Activated CD4-positive, alpha-beta T cell treated with anti-CD3 and anti-CD28 coated beads, Interleukin-2, amount 10 ng/mL, durations not matched to agents 7 days and 5 days (primary cell): ENCODE measurements around the gene ADORA2A. TPM values are rescaled to one million over a fixed set of nuclear protein-coding genes. Genes with fewer than 3 reads are reported as not detected.

Source experiments
- CTCF ChIA-PET: fragments of 350-600 bp; sonication (Branson Sonifier 250); formaldehyde crosslinking; loops from one replicate; lab custom pipeline; 2021; ENCODE audit warnings: antibody characterized with exemption; lab: Charles Lee
- POLR2A ChIA-PET: fragments of 350-600 bp; sonication (Branson Sonifier 250); formaldehyde crosslinking; loops from one replicate; lab custom pipeline; 2021; ENCODE audit warnings: antibody characterized with exemption; lab: Charles Lee
- DNase-seq: peaks from one replicate; pipeline ENCODE4 v3.0.0-alpha.2; 2020
- H3K27ac Mint-ChIP-seq: one replicate; pipeline ENCODE4 v1.8.0; 2021; ENCODE audit warnings: mild to moderate bottlenecking, moderate library complexity, mixed read lengths
- H3K27me3 Mint-ChIP-seq: one replicate; pipeline ENCODE4 v1.8.0; 2021; ENCODE audit warnings: mixed read lengths
- H3K36me3 Mint-ChIP-seq: one replicate; pipeline ENCODE4 v1.8.0; 2021; ENCODE audit warnings: low read depth, mixed read lengths
- H3K4me1 Mint-ChIP-seq: one replicate; pipeline ENCODE4 v1.8.0; 2021; ENCODE audit warnings: mixed read lengths
- H3K4me3 Mint-ChIP-seq: one replicate; pipeline ENCODE4 v1.8.0; 2021; ENCODE audit warnings: mild to moderate bottlenecking, moderate library complexity, mixed read lengths
- H3K9me3 Mint-ChIP-seq: one replicate; pipeline ENCODE4 v1.8.0; 2021; ENCODE audit warnings: mixed read lengths
- total RNA-seq, 2 experiments: library from RNA; stranded (reverse); gene quantifications; one replicate each; pipeline ENCODE4 v1.2.3, GENCODE V29; 2021

ADORA2A gene
- total RNA-seq, 2 experiments from 2014 or later, result 25.3 to 29.0 TPM

GRCh38 chr22:24414984-24415945 is 12.1 kb upstream of the ADORA2A start:
- H3K4me1 Mint-ChIP-seq, result peaks cover 5% of the 10 kb centered on the region
- DNase-seq, result no peak
- CTCF ChIA-PET, result interaction anchor here (0.7 to 2.0 kb wide), 3 partner anchors 9 to 33 kb away, joined by 3 to 5 read pairs (median 3); no protein-coding TSS in a partner anchor
- no peaks in the 10 kb centered on the region for H3K9me3 Mint-ChIP-seq
- peaks cover 2% of the 10 kb centered on the region for H3K36me3 Mint-ChIP-seq
- no peak overlapping the region for H3K4me3 Mint-ChIP-seq
- no peaks in the 10 kb centered on the region for H3K27me3 Mint-ChIP-seq
- no peak overlapping the region for H3K27ac Mint-ChIP-seq
- POLR2A ChIA-PET, result no interaction called here

GRCh38 chr22:24416095-24416494 is 11.3 kb upstream of the ADORA2A start:
- Mint-ChIP-seq H3K4me1 (no peaks in the 10 kb centered on the region), H3K4me3 (no peak overlapping the region), H3K27me3 (no peaks in the 10 kb centered on the region), H3K27ac (no peak overlapping the region), H3K36me3 (peaks cover 2% of the 10 kb centered on the region), H3K9me3 (no peaks in the 10 kb centered on the region)
- ChIA-PET POLR2A (no interaction called here), CTCF (interaction anchor here (0.7 to 2.0 kb wide), 4 partner anchors 8 to 32 kb away, joined by 3 to 5 read pairs (median 3); no protein-coding TSS in a partner anchor)
- DNase-seq, result no peak

DNA sequence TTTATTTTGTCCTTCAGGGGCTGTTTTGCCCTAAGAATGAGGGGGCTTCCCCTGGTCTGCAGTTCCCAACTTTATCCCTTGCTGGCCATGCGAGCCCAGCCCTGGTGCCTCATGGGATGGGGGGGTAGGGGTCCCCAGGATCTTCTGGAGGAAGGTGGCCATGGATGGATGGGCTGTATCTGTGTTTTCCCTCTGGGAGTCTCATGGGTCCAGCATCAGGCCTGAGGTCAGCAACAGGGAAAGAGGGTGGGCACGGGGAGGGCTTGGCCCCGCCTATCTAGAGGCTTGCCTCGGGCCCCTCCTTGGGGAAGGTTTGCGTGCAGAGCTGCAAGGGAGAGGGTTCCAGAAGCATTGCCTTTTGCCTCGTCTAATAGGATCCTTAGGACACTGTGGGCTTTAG is 10.8 kb upstream of the ADORA2A start:
- Mint-ChIP-seq H3K4me3 (no peak overlapping the region), H3K4me1 (peaks cover 5% of the 10 kb centered on the region), H3K27me3 (no peaks in the 10 kb centered on the region), H3K9me3 (no peaks in the 10 kb centered on the region), H3K36me3 (peaks cover 2% of the 10 kb centered on the region), H3K27ac (no peak overlapping the region)
- CTCF ChIA-PET, result interaction anchor here (1.1 to 1.6 kb wide), 3 partner anchors 15 to 39 kb away, joined by 3 read pairs; no protein-coding TSS in a partner anchor
- POLR2A ChIA-PET, result no interaction called here
- no peak for DNase-seq

DNA sequence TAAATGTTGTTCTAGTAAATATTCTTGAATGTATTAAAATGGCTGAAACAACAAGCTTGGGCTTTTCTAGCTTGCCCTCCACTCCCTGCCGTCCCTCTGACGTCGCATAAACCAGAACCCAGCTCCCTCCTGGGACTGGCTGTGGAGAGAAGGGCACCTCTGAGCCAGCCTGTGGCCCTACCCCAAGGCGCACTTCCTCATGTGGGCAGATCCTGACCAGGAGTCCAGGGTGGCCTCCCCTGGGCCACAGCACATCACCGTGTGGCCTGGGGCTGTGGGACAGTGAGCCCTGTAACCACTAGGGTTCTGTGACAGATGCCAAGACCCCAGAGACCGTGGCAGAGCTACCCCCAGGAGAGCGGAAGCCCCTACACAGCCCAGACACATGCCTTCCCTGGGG is 10.2 kb upstream of the ADORA2A start:
- no peaks in the 10 kb centered on the region for H3K27me3 Mint-ChIP-seq
- ChIA-PET CTCF (interaction anchor here (1.1 to 2.5 kb wide), 4 partner anchors 14 to 85 kb away, joined by 3 to 6 read pairs (median 4); no protein-coding TSS in a partner anchor), POLR2A (no interaction called here)
- DNase-seq, result no peak
- H3K4me1 Mint-ChIP-seq, result peaks cover 5% of the 10 kb centered on the region
- no peak overlapping the region for H3K4me3 Mint-ChIP-seq
- H3K36me3 Mint-ChIP-seq, result peaks cover 2% of the 10 kb centered on the region
- H3K27ac Mint-ChIP-seq, result no peak overlapping the region
- H3K9me3 Mint-ChIP-seq, result no peaks in the 10 kb centered on the region

DNA sequence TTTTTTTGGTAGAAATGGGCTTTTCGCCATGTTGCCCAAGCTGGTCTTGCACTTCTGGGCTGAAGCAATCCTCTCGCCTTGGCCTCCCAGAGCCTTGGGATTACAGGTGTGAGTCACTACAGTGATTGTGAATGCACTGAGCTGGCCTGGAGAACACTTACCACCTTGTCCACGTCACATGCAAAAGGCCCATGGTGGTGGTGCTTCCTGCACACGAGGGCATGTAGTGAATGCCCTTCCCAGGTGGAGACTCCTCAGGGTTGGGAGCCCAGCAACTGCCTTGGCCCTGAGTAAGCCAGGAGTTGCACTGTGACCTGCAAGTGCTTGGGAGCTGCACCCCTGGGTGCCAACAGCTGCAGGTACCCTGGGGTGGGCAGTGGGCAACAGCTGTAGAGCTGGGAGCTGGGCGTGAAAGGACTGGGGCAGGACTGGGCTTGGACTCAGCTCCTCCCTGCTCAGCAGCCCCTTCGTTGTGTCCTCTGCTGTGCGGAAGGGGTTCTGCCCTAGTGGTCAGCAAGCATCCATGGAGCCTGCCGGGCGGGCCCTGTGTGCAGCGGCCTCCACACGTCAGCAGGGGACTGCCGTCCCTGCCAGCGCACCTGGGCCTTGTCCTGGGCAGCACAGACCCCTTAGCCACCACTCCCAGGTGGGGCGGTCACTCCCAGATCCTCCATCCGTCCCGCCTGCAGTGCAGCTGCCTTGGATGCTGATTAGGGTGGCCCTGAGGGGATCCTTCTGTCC is 9.3 kb upstream of the ADORA2A start:
- ChIA-PET CTCF (interaction anchor here (1.4 to 2.5 kb wide), 4 partner anchors 27 to 104 kb away, joined by 3 to 6 read pairs (median 4); no protein-coding TSS in a partner anchor), POLR2A (no interaction called here)
- H3K36me3 Mint-ChIP-seq, result peaks cover 2% of the 10 kb centered on the region

GRCh38 chr22:24418786-24419474 is 8.5 kb upstream of the ADORA2A start:
- Mint-ChIP-seq H3K27ac (no peak overlapping the region), H3K9me3 (no peaks in the 10 kb centered on the region), H3K4me1 (peaks cover 9% of the 10 kb centered on the region), H3K36me3 (peaks cover 2% of the 10 kb centered on the region), H3K4me3 (no peak overlapping the region), H3K27me3 (peaks cover 4% of the 10 kb centered on the region)
- DNase-seq, result no peak
- ChIA-PET CTCF (interaction anchor here (1.5 to 2.5 kb wide), 2 partner anchors 27 to 104 kb away, joined by 3 to 6 read pairs; no protein-coding TSS in a partner anchor), POLR2A (no interaction called here)

More for the DNA sequence above, 9.3 kb upstream of the ADORA2A start:
- peaks cover 4% of the 10 kb centered on the region for H3K27me3 Mint-ChIP-seq
- H3K4me3 Mint-ChIP-seq, result no peak overlapping the region
- no peaks in the 10 kb centered on the region for H3K9me3 Mint-ChIP-seq
- no peak for DNase-seq
- no peak overlapping the region for H3K27ac Mint-ChIP-seq
- peaks cover 9% of the 10 kb centered on the region for H3K4me1 Mint-ChIP-seq

DNA sequence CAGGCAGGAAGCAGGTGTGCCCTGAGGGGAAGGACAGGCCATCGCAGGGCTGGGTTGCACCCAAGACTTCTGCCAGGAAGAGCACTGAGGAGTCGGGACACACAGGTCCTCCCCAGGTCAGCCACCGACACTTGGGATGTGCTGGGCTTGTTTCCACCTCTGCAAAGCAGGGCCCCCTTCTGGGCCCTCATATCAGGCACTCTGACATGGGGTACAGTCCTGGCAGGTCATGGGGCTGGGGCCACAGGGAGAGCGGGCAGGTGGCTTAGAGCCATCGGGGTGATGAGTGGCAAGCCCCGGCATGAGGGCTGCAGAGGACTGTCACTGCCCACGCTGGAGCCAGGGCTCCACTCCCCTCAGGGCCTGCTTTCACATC is 7.9 kb upstream of the ADORA2A start:
- DNase-seq, result no peak
- ChIA-PET CTCF (interaction anchor here (1.1 to 2.5 kb wide), 2 partner anchors 28 to 383 kb away, joined by 3 to 6 read pairs; no protein-coding TSS in a partner anchor), POLR2A (no interaction called here)
- Mint-ChIP-seq H3K4me3 (no peak overlapping the region), H3K36me3 (peaks cover 2% of the 10 kb centered on the region), H3K27ac (no peak overlapping the region), H3K27me3 (peaks cover 4% of the 10 kb centered on the region), H3K9me3 (no peaks in the 10 kb centered on the region), H3K4me1 (peaks cover 9% of the 10 kb centered on the region)

DNA sequence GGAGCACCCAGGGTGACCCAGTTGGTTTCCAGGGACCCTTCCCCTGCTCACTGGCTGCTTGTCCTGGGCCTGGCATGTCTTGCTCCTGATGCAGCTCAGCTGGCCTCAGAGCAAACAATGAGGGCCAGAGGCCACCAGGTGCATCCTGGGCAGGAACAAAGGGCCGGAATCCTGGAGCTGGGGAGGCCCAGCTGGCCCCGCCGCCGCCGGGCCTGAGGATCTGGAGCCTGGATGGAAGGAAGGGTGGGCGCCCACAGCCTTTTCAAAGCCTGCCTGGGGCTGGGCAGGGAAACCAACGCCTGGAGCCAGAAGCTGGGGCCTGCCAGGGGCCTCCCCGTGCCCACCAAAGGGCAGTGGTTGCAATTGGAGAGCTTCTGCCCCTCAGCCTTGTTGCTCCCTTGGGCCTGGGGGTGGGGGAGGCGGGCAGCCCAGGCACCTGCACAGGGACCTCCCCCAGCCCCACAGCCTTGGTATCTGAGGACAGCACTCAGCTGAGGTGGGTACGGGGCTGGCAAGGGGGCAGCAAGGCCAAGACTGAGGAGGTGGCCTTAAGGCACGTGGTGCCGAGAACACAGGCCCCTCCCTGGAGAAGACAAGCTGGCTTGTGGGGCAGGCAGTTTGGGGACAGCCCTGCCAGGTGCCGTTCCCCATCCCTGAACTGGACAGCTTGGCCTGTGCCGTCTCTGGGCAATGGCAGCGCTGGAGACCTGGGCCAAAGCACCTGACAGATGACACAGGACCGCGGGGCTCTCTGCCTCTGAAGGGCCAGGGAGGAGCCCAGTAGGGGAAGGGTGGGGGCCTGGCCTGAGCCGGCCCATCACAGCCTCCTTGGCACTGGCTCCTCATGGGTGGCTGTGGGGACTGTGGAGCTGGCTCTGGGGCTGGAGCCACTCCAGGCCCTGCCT is 7.1 kb upstream of the ADORA2A start:
- no peak overlapping the region for H3K4me3 Mint-ChIP-seq
- ChIA-PET CTCF (interaction anchor here (0.6 to 1.4 kb wide), 5 partner anchors 27 to 382 kb away, joined by 3 to 5 read pairs (median 3); no protein-coding TSS in a partner anchor), POLR2A (no interaction called here)
- no peak for DNase-seq
- no peak overlapping the region for H3K27ac Mint-ChIP-seq
- H3K27me3 Mint-ChIP-seq, result peaks cover 4% of the 10 kb centered on the region
- H3K9me3 Mint-ChIP-seq, result no peaks in the 10 kb centered on the region
- H3K36me3 Mint-ChIP-seq, result peaks cover under 1% of the 10 kb centered on the region
- peaks cover 10% of the 10 kb centered on the region for H3K4me1 Mint-ChIP-seq

DNA sequence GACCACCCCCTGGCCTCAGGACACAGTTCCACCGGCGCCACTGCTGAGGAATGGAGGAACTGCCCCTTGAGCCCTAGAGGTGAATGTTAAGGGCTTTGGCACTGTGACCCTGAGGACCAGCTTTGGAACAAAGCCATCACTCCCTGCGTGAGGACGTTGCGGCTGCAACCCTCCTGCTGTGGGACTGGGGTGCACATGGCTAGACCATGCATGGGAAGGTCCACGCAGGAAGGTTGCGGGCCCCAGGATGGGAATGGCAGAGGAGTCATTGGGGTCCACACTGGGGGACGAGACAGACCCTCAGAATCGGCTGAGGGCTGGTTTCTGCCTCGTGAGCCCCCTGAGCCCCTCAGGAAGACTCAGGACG is 6.4 kb upstream of the ADORA2A start:
- no peak overlapping the region for H3K27ac Mint-ChIP-seq
- CTCF ChIA-PET, result interaction anchor here (1.0 to 1.5 kb wide), 5 partner anchors 28 to 108 kb away, joined by 3 to 5 read pairs (median 3); no protein-coding TSS in a partner anchor
- no peaks in the 10 kb centered on the region for H3K9me3 Mint-ChIP-seq
- H3K36me3 Mint-ChIP-seq, result no peaks in the 10 kb centered on the region
- POLR2A ChIA-PET, result no interaction called here
- peaks cover 16% of the 10 kb centered on the region for H3K4me1 Mint-ChIP-seq
- no peak for DNase-seq
- H3K4me3 Mint-ChIP-seq, result no peak overlapping the region
- H3K27me3 Mint-ChIP-seq, result peaks cover 8% of the 10 kb centered on the region

DNA sequence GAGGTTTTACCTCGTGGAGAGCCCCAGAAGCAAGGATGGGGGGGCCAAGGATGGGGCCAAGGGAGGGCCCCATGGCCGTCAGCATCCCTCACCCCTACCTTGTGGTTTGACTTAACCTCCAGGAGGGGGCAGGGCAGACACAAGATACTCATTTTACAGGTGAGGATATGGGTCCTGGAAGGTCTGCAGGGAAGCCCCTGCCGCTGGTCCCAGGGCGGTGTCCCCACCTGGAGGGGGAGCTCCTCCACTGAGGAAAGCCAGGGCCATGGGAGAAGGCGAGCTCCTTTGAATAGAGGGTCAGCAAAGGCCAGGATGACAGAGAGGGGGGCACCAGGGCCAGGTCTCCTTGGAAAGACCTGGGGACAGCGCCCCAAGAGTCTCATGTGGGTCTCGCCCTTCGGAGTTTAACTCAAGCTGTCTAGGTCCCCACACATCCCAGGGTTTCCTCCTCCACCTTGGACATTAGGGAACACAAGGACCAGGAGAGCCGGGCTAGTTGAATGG is 5.9 kb upstream of the ADORA2A start:
- peak; percentile 46 for DNase-seq
- Mint-ChIP-seq H3K27ac (peak overlapping the region; percentile 60), H3K36me3 (no peaks in the 10 kb centered on the region), H3K4me3 (no peak overlapping the region), H3K9me3 (no peaks in the 10 kb centered on the region), H3K27me3 (peaks cover 8% of the 10 kb centered on the region), H3K4me1 (peaks cover 21% of the 10 kb centered on the region)
- ChIA-PET CTCF (interaction anchor here (1.0 to 3.2 kb wide), 7 partner anchors 9 to 108 kb away, joined by 3 to 18 read pairs (median 4); no protein-coding TSS in a partner anchor), POLR2A (no interaction called here)

- no peaks in the 10 kb centered on the region for H3K36me3 Mint-ChIP-seq
These were observed 5.2 kb upstream of the ADORA2A start for GRCh38 chr22:24422102-24422665.

More at GRCh38 chr22:24422102-24422665, 5.2 kb upstream of the ADORA2A start:
- ChIA-PET CTCF (interaction anchor here (0.6 to 3.2 kb wide), 13 partner anchors 10 to 1157 kb away, joined by 3 to 18 read pairs (median 4); no protein-coding TSS in a partner anchor), POLR2A (no interaction called here)
- H3K27me3 Mint-ChIP-seq, result peaks cover 8% of the 10 kb centered on the region
- DNase-seq, result no peak
- H3K9me3 Mint-ChIP-seq, result no peaks in the 10 kb centered on the region
- H3K4me3 Mint-ChIP-seq, result peak overlapping the region; percentile 52
- peaks cover 28% of the 10 kb centered on the region for H3K4me1 Mint-ChIP-seq
- peak overlapping the region; percentile 46 for H3K27ac Mint-ChIP-seq
